COLO668 (cell line): ENCODE data around the gene TEK.

Source experiments
- DNase-seq: peaks from one replicate; lab custom pipeline; 2025; ENCODE audit not compliant: unreplicated experiment; lab: John Stamatoyannopoulos, UW

Gene TEK

DNA sequence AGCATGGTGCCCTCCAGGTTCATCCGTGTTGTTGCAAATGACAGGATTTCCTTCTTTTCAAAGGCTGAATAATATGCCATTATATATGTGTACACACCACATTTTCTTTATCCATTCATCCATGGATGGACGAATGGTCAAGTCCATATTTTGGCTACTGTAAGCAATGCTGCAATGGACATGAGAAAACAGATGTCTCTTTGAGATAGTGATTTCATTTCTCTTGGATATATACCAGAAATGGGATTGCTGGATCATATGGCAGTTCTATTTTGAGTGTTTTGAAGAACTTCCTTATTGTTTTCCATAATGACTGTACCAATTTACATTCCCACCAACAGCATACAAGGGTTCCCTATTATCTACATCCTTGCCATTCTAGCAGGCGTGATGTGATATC, 67.9 kb downstream of the TEK start:
- no peak for DNase-seq

GRCh38 chr9:27179245-27179865, 70.3 kb downstream of the TEK start:
- no peak for DNase-seq

- no peak for DNase-seq
These were observed 72.4 kb downstream of the TEK start for GRCh38 chr9:27181381-27181780.

- no peak for DNase-seq
These were observed 73.4 kb downstream of the TEK start for GRCh38 chr9:27182421-27182820.

DNA sequence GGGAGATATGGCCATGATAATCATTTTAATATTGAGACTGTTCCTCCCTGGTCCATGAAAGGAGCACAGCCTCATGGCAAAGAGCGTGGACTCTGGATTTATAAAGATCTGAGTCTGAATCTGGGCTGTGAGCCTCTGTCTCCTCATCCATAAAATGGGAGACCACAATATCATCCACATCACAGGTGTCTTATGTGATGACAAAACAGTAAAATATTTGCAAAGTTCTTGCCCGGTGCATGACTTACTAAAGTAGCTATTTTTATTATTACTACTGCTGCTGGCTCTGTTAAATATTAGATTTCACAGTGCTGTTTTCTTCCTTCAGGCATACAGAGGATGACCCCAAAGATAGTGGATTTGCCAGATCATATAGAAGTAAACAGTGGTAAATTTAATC, 74.1 kb downstream of the TEK start:
- DNase-seq: no peak

GRCh38 chr9:27183701-27184100, 74.7 kb downstream of the TEK start:
- DNase-seq: no peak

- DNase-seq: no peak
These were observed 75.7 kb downstream of the TEK start for GRCh38 chr9:27184556-27185351.

DNA sequence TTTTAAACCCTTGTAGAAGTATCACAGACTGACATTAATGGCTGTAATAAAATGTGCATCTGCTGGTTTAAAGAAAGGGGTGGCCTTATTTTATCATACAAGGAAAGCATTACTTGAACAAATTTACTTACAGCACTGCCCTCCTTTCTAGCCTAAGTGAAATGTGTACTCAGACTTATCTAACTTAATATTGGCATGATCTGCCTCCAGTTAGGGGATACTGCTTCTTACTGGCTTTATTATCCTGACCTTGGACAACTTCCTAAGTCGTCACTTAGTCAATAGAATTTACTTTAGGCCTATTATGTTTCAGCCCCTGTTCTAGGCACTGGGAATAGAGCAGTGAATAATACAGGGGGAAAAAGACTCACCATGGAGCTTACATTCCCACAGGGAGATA, 79.4 kb downstream of the TEK start:
- no peak for DNase-seq

- no peak for DNase-seq
These were observed 80.4 kb downstream of the TEK start for GRCh38 chr9:27189426-27189825.

- no peak for DNase-seq
These were observed 83.4 kb downstream of the TEK start for GRCh38 chr9:27192291-27192960.

DNA sequence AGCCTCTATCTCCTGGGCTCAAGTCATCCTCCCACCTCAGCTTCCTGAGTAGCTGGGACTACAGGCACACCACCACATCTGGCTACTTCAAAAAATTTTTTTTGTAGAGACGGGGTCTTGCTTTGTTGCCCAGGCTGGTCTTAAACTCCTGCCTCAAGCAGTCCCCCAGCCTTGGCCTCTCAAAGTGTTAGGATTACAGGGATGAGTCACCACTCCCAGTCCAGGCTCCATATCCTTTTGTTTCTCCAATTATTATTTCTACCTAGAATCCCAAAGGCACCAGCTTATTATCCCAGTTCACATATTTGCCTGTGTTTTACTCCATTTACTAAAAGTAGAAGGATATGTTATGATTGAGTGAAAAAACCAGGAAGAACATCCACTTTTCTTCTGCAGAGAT, 84.9 kb downstream of the TEK start:
- DNase-seq: no peak

GRCh38 chr9:27194401-27195091, 85.5 kb downstream of the TEK start:
- DNase-seq: no peak

GRCh38 chr9:27195191-27195590, 86.2 kb downstream of the TEK start:
- DNase-seq: no peak

DNA sequence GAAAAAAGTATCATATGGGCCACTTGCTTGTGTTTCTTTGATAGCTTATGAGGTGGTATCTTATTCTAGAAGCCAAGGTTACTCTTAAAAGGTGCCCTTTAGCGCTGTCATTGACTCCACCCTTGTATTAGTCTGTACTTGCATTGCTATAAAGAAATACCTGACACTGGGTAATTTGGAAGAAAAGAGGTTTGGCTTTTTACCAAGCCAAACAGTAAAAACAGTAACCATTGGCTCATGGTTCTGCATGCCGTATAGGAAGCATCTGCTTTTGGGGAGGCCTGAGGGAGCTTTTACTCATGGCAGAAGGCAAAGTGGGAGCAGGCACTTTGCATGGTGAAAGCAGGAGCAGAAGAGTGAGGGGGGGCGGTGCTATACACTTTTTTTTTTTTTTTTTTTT, 87.4 kb downstream of the TEK start:
- DNase-seq: no peak

DNA sequence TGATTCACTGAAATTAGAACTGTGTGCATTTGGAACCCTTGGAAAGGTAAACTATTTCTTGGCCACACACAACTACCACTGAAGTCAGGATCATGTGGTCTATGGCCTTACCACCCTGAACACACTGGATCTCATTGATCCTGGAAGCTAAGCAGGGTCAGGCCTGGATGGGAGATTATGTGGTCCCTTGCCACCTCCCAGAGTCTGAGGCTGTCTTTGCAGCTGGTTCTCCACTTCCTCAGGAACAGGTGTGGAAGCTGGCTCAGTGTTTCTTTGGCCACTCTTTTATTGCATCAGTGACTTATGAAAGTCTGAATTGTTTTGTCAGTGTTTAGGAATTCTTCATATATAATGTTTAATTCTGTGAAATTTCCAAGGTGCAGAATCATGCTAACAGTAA, 89.2 kb downstream of the TEK start:
- DNase-seq: no peak

- DNase-seq: no peak
These were observed 93.0 kb downstream of the TEK start for GRCh38 chr9:27202056-27202455.

DNA sequence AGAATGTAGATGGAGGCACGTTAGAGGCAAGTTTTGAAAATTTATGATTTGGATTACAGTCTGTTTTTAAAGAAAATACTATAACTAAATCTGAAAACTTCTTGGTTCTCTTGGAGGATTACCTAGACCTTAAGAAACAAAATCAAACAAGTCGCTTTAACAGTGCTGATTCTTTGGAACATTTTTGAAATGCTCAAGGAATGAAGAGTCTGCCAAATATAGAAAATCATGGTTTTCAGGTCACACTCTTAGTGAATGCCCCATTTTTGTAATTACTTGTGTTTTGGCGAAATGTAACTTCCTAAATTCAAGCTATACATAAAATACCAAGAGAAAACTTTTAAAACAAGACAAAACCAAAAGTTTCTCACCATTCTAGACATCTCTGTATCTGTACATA, 94.8 kb downstream of the TEK start:
- DNase-seq: no peak

- no peak for DNase-seq
These were observed 95.6 kb downstream of the TEK start for GRCh38 chr9:27204578-27204977.

DNA sequence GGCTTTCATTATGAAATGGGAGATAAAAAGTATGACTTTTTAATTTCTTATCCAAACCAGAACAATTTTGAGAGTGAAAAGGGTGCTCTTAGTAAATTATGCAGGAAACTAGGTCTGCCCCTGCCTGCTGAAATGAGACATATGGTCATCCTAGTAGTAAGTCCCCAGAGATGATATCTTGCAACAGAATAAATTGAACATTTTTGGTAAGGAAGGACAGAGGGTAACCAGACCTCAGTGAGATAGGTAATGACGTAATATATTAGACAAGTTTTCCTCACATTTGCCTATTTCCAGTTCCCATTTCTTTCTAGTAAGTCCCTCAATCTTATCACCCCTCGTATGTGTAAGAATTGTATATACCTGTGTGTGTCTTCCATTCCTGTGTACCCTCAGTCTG, 96.2 kb downstream of the TEK start:
- no peak for DNase-seq

GRCh38 chr9:27206041-27206440, 97.0 kb downstream of the TEK start:
- DNase-seq: no peak

DNA sequence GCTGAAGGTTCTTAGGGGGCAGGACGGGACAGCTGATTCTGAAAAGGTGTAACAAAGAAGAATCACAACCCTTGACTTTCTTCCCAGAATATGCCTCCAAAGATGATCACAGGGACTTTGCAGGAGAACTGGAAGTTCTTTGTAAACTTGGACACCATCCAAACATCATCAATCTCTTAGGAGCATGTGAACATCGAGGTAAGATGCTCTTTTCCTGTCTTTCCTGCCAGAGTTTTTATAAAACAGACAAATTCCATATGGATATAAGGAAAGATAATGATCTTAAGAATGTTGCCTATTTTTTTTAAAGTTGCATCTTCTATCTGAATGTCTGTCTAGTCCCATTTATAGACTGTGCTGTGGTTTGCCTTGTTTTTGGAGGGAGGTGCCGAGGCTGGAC, 100.0 kb downstream of the TEK start:
- no peak for DNase-seq

- no peak for DNase-seq
These were observed 101.6 kb downstream of the TEK start for GRCh38 chr9:27210588-27210987.
